AG20443 (cell line): ENCODE data around the gene CLDN2.
A peak's percentile ranks its signal among the peaks of the same experiment; 100 is the strongest.
"Not testable (repeated sequence)": the region's sequence is repeated elsewhere in the genome, so short reads cannot be mapped to it uniquely, and the experiment has no call there.

ENCODE experiments used
- DNase-seq: peaks from one replicate; pipeline ENCODE4 v3.0.0; 2012; ENCODE audit warnings: low spot score, mixed read lengths

The CLDN2 gene

DNA sequence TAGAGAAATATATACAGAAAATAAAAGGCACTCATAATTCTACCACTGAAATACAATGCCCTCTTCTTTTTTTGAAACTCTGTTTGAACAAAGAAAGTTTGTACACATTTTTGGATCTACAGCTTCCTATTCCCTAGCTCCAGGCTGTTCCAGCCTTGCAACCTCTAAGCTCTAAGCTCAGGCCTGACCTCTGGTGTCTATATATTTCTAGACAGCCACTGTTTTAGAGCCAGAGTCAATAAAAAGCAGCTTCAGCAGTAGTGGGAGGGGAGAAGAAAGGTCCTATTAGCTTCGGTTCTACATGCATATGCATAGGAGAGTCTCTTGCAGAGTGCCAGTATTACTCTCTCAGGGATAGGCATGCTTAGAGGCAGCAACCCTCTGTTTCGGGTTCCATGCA lies 39.7 kb downstream of the CLDN2 start:
- DNase-seq = peak; percentile 14

DNA sequence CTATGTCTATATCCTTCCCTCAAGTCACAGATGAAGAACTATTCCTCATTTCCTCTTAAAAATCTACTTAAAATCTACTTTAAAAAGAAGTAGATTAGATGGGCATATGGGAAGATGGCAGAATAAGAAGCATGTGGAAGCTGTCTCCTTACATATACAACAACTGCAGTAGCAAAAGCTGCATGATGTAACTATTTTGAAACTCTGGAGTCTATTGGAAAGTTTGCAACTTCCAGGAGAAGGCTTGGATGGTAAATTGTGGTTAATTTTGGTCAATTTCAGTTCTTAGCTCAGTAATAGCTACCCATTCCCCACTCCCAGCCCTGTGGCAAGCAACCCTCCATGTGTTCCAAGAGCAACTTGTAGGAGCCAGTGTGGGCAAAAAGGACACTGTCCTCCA lies 42.9 kb downstream of the CLDN2 start:
- DNase-seq = no peak

DNA sequence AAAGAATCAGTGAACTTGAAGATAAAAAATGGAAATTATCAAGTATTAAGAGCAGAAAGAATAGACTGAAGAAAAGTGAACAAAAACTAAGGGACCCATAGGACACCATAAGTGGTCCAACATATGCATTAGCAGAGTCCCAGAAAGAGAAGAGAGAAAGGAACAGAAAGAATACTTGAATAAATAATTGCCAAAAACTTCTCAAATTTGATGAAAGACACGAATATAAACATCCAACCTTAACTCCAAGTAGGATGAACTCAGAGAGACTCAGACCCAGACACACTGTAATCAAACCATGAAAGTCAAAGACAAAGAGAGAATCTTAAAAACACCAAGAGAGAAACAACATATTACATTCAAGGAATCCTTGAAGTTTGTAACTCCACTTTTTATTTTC lies 44.1 kb downstream of the CLDN2 start:
- DNase-seq = no peak

DNA sequence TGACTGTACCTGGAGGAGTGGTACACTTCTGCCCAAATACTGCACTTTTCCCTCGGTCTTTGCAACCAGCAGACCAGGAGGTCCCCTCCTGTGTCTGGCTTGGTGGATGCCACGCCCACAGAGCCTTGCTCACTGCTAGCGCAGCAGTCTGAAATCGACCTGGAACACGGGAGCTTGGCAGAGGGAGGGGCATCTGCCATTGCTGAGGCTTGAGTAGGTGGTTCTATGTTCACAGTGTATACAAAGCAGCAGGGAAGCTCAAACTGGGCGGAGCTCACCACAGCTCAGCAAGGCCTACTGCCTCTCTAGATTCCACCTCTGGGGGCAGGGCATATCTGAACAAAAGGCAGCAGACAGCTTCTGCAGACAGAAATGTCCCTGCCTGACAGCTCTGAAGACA lies 46.3 kb downstream of the CLDN2 start:
- not testable (repeated sequence) for DNase-seq

DNA sequence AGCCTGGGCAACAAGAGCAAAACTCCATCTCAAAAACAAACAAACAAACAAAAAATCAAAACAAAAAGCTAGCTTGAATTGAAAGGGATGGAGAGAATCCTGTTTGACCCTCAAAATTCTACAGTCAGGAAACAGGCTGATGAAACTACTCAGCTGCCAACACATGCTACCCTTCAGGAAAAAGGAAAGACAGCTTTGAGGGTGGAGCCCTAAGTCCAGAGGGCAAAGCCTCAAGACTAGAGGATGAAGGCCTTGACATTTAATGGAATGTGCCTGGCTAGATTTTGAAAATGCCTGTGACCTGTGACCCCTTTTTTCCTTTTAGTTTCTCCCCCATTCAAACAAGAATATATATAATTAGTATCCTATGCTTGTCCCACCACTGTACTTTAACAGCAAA lies 52.7 kb downstream of the CLDN2 start:
- no peak for DNase-seq

DNA sequence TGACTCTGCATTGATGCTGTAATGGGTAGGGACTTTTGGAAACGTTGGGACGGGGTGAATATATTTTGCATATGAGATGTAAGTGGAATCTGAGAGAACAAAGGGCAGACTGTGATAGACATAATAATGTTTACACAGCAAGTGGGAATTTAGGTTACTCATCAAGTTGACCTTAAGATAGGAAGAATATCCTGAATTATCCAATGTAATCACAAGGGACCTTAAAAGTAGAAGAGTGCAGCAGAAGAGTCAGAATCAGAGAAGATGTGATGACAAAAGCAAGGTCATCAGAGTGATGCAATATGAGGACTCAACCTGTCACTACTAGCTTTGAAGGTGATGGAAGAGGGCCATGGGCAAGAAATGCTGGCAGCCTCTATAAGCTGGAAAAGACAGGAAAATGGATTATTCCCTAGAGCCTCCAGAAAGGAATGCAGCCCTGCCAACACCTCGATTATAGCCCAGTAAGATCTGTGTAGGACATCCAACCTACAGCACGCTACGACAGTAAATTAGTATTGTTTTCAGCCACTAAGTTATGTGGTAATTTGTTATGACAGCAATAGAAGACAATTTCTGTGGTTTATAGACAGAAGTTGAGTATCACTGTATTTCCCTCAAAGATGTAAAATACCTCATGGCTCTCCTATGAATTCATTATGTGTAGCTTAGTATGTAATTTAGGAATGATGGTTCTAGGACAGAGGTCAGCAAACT lies 53.4 kb downstream of the CLDN2 start:
- no peak for DNase-seq

DNA sequence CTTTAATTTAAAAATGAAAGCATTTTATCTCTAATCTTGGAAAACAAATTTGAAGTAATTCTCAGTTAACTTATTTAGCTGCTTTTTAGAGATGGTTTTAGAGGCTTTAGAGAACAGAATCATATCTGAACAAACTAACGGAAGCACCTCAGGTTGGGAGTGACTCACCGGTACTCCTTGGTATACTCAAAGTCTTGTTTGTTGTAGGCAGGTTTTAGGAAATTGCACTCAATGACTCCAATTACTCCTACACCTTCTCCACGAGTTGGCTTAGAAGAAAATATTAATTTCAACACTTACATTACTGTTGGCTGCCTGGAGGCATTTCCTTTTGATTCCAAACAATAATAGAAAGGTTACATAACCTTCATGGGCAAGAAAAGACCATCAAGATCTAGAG lies 56.2 kb downstream of the CLDN2 start:
- DNase-seq = no peak
